HG03469 (cell line): ENCODE measurements around the gene STX10.
"Not testable (repeated sequence)": the region's sequence is repeated elsewhere in the genome, so short reads cannot be mapped to it uniquely, and the experiment has no call there.

ENCODE experiments used
- ATAC-seq: cut with Tn5 transposase; IDR thresholded peaks from one replicate; pipeline ENCODE4 v1.9.1; 2021; ENCODE audit warnings: mild to moderate bottlenecking, moderate library complexity, moderate number of reproducible peaks; ENCODE audit not compliant: unreplicated experiment

Gene STX10

GRCh38 chr19:13165162-13165997 is 15.2 kb upstream of the STX10 start:
- no peak for ATAC-seq

GRCh38 chr19:13164343-13165161 is 14.4 kb upstream of the STX10 start:
- ATAC-seq = no peak

GRCh38 chr19:13163609-13164342 is 13.6 kb upstream of the STX10 start:
- ATAC-seq = no peak

GRCh38 chr19:13162724-13163608 is 12.8 kb upstream of the STX10 start:
- no peak for ATAC-seq

GRCh38 chr19:13160557-13160956 is 10.4 kb upstream of the STX10 start:
- no peak for ATAC-seq

GRCh38 chr19:13159713-13160112 is 9.5 kb upstream of the STX10 start:
- no peak for ATAC-seq

GRCh38 chr19:13155472-13156359 is 5.5 kb upstream of the STX10 start:
- ATAC-seq = no peak

- no peak for ATAC-seq
These were observed 4.8 kb upstream of the STX10 start for GRCh38 chr19:13154911-13155471.

- ATAC-seq = no peak
These were observed 4.1 kb upstream of the STX10 start for GRCh38 chr19:13154241-13154778.

GRCh38 chr19:13153569-13154240 is 3.5 kb upstream of the STX10 start:
- ATAC-seq = no peak

GRCh38 chr19:13152974-13153568 is 2.9 kb upstream of the STX10 start:
- ATAC-seq = no peak

- ATAC-seq = no peak
These were observed 2.3 kb upstream of the STX10 start for GRCh38 chr19:13152356-13152973.

GRCh38 chr19:13151605-13152355 is 1.6 kb upstream of the STX10 start:
- no peak for ATAC-seq

- ATAC-seq = no peak
These were observed 893 bp upstream of the STX10 start for GRCh38 chr19:13150931-13151604.

- ATAC-seq = no peak
These were observed 468 bp downstream of the STX10 start for GRCh38 chr19:13149628-13150186.

- not testable (repeated sequence) for ATAC-seq
These were observed 975 bp downstream of the STX10 start for GRCh38 chr19:13149173-13149627.
